T47D (cell line): ENCODE results near the gene CNFN.

Source experiments
- DNase-seq, 2 experiments: peaks; one replicate each; pipeline versions ENCODE4 v3.0.0 to v3.0.0-alpha.2; 2011 to 2012; ENCODE audit warnings: low read depth in 1 of 2, low spot score in 1 of 2
- JUND ChIP-seq: IDR thresholded peaks from 2 replicates; pipeline ENCODE4 v1.6.1; 2012; ENCODE audit warnings: low read depth
- in situ Hi-C: cut with HindIII; loops from 2 replicates; pipeline ENCODE4 v1.10.0; 2016; ENCODE audit warnings: low sequenced_read_pairs, low pct_unique_long_range_greater_than_20kb

The CNFN gene, protein sequence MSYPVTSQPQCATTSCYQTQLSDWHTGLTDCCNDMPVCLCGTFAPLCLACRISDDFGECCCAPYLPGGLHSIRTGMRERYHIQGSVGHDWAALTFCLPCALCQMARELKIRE

DNA sequence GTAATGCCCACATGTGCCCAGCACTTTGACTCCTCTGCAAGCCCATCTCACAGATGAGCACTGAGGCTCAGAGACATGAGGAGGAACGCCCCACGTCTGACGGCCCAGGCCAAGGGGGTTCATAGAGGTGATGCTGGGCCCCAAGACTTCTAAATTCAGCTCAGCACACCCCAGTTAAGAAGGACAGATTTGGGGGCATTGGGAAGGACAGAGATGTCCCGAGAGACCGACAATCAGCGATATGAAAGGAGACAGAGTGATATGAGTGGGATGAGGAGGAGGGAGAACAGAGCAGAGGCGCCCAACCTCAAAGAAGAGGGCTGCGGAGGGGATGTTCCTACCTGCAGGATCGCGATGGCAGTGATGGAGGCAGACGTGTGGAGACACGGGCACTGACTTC, at the start of gene CNFN:
Gene CNFN (minus strand): TSS at position 399 of the 400 bp plus-strand sequence. CDS start 1,260 bp downstream, outside the sequence.
- no peak for DNase-seq
- in situ Hi-C loops: no loop called here
- no peak for TF ChIP-seq JUND

DNA sequence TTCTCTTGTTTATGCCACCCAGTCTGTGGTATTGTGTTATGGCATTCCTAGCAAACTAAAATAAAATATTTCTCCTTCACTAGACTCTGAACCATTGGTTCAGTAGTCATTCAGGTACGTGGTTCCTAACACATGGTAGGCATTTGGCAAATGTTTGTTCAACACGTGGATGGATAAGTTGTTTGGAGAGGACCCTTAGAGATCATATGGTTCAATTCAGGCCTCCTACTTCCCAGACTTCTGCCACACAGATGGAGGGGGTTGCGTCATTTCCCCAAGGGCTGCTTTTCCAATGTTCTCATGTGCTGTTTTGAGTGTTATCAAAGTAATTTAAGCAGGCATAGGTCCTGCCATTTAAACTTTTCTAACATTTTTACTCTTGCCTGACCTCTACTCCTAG, 45.9 kb upstream of the CNFN start:
- TF ChIP-seq JUND: no peak
- no peak for DNase-seq
- in situ Hi-C loops: no loop called here

DNA sequence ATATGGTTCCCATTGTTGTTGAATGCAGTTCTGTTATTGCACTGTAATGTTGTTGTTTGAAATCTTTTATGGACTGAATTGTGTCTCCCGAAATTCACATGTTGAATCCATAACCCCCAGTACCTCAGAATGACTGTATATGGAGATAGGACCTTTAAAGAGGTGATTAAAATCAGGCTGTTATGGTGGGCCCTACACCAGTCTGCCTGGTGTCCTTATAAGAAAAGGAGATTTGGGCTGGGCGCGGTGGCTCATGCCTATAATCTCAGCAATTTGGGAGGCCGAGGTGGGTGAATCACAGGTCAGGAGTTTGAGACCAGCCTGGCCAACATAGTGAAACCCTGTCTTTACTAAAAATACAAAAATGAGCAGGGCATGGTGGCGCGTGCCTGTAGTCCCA, 45.2 kb upstream of the CNFN start:
- in situ Hi-C loops: no loop called here
- TF ChIP-seq JUND: no peak
- no peak for DNase-seq

DNA sequence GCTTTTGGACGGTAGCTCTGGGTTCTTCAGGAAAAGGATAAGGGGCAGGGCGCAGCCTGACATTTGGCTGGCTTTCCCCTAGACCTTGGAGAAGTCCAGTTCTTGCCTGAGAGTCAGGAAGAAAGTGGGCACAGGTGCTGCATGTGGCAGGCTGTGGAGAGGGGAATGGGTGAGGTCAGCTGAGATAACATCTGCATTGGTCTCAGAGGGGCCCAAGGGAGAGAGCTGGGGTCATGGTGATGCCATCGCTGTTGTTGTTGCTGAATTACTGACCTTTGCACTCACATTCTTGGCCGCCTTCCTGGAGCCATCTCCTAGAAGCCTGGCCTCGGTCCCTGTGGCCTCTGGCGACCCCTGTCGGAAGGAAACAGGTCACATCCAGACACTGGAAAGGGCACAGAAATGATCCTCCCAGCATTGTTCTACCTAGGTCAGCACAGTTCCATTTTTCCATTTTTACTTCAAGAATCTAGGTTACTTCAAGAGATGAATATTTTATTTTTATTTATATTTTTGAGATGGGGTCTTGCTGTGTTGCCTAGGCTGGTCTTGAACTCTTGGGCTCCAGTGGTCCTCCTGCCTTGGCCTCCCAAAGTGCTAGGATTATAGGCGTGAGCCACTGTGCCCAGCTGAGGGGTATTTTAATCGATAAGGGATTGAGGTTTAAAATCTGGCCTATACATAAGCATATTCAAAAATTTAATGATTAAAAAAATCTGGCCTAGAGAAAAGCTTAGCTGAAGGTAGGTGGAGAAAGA, 43.6 kb upstream of the CNFN start:
- TF ChIP-seq JUND: no peak
- peak in 1 of 2 experiments; percentile 67 for DNase-seq
- in situ Hi-C loops: no loop called here

DNA sequence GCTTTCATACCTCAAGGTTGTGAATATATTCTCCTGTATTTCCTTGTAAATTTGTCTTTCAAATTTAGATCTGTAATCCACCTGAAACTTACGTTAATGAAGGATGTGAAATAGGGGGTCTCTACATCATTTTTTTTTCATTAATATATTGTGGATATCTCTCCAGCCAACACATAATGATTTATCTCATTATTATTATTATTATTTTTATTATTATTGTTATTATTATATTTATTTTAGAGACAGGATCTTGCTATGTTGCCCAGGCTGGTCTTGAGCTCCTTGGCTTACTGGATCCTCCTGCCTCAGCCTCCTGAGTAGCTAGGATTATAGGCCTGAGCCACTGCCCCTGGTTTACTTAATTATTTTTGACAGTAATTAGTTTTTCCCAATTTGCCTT, 41.4 kb upstream of the CNFN start:
- in situ Hi-C loops: no loop called here
- TF ChIP-seq JUND: no peak

DNA sequence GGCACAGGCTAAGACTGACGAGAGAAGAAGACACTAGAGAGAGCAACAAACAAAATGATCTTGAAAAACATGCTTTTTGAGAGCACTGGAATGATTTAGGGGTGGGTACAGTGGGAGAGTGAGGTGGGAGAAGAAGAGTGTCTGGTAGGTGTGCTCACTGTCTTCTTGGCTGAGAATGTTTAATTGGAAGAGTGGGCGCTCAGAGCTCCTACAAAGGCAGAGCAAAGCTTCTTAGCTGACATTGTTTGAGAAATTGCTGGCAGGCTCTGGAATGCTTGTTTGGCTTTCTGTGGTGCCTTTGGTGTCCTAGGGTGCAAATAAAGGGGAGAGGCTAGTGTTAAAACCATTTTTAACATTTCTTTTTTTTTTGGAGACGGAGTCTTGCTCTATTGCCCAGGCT, 38.6 kb upstream of the CNFN start:
- in situ Hi-C loops: no loop called here
- no peak for DNase-seq
- TF ChIP-seq JUND: no peak

More for the DNA sequence above, 41.4 kb upstream of the CNFN start:
- no peak for DNase-seq

DNA sequence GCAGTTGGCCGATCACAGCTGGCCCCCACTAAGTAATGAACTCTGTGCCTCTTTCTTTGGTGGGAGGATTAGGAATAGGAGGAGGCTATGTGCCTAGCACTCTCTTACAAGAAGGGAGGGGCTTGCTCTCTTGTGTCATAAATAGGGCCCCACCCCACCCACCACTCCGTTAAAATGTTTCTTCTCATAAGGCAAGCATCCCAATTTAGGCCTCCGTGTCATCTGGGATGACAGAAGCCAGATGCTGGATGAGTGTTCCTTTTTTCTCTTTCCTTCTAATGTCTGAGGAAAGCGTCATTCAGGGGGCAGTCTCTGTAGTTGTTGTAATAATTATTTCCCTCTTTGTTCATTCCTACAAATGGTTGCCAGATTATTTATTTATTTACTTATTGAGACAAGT, 37.2 kb upstream of the CNFN start, which contains the start of gene LIPE:
Gene LIPE (minus strand): TSS at position 76 of the 400 bp plus-strand sequence. CDS start 239 bp downstream, outside the sequence.
- in situ Hi-C loops: no loop called here
- no peak for TF ChIP-seq JUND
- no peak for DNase-seq

DNA sequence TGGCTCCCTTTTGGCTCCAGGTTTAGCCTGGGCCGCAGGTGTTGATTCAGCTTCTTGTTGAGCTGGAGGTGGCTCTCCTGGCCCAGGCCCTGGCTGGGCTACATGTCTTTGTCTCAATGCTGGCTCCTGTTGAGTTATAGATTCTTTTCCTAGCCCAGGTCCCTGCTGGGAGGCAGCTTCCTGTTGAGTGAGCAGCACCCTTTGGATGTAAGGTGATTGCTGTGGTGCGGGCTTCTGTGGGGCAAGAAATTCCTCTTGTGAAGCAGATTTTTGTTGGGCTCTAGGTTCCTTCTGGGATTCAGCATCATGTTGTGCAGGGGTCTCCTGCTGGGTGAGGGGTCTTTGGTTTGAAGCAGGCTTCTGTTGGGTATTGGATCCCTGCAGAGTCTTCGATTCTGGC, 36.5 kb upstream of the CNFN start:
- no peak for DNase-seq
- TF ChIP-seq JUND: no peak
- in situ Hi-C loops: no loop called here

DNA sequence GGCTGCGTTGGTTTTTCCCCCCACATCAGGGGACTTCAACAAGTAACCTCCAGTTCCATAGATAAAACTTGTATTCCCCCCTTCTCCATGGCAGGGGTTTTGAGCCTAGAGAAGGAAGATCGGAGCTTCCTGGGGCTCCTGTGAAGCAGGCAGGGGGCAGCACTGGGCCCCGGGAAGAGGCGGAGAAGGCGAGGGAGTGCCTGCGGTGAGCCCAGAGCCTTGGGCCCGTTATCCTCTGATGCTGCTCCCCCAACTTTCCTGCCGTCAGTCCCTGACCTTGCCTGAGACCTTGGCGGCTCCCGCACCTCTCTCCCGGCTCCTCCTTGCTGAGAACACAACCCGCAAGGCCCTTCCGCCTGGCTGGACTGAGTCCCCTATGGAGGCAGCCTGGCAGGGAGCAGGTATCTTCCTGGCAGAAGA, 34.6 kb upstream of the CNFN start:
- no peak for TF ChIP-seq JUND
- in situ Hi-C loops: no loop called here
- no peak for DNase-seq

DNA sequence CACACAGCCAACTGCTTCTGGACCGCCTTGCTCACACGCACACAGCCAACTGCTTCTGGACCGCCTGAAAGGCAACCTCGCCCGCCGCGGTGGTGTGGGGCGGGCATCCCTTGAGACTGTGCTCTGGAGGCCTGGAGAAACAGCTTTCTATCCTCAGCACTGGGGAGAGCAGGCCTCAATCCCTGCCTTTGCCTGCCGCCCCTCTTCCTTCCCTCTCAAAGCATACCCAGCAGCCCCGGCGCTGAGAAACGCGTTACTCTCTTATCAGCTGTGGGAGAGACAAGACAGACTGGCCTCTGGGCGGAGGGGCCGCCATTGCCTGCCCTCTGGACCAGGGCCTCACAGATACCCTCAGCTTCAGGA, 34.2 kb upstream of the CNFN start:
- in situ Hi-C loops: no loop called here
- TF ChIP-seq JUND: no peak
- DNase-seq: no peak

DNA sequence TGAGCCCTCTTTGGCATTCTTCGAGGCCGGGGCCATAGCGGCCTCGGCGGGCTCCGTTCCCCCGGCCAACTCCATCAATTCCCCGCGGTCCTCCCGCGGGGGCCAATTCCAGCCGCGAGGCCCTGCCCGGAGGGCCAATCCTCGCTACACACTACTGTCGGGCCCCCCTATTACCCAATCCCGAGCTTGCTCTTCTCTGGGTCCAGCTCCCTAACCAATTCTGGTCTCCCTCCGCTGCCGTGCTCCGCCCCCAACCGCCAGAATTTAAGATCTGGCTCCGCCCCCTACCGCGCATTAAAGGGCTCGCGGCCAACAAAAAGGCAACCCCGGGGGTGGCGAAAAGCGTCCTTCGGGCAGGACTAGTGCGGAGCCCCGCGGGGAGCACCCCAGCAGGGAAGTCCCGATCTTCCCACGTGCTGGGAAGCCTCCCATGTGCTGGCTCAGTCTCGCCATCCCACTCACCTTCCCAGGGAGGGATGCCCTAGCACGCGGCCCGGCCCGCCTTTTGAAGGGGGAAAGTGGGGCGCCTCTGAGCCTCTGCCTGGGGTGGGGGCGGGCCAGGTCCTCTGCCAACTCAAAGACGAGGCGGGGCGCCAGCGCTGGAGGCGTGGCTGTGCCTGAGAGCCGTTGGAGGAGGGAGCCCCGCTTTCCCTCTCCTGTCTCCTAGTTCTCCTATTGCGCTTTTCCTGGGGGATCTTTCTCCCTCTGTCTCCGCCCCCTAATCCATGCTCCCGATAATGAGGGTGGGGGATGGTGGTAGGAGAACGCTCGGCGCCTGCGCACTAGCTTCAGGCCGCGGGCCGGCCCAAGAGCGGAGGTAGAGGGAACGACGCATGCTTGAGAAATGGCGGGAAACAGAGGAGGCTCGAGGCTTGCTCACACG, 33.6 kb upstream of the CNFN start:
- in situ Hi-C loops: no loop called here
- TF ChIP-seq JUND: no peak
- DNase-seq: peak in 1 of 2 experiments; percentile 51

DNA sequence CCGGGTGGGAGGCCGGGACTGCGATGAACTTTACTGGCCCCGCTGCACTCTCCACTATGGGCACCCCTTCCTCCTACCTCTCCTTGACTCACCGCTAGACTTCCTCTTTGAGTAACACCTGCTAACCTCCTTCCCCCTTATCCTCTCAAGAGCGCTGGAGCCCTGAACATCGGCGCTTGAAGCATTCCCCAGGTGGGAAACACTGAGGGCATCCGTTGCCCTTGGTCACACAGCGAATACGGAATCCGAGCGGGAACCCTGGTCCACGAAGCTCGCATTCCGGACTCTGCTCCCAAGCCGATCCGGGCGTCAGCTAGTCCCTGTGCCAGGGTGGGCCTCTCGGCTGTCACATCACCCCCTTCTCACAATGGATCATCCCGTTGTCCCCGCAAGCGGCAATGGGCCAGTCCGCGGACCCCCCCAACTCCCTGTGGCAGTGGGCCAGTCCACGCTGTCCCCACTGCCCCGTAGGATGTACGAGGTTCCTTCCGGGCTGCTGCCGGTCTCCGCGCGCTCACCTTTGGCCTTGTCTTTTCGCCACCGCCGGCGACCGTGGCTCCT, 32.9 kb upstream of the CNFN start:
- no peak for DNase-seq
- no peak for TF ChIP-seq JUND
- in situ Hi-C loops: no loop called here
